ENCODE results near the gene NRF1.
"Not testable (repeated sequence)": the region's sequence is repeated elsewhere in the genome, so short reads cannot be mapped to it uniquely, and the experiment has no call there.

Gene NRF1

GRCh38 chr7:129611246-129612111 lies at the start of gene NRF1:
NRF1 (plus strand) TSS chr7:129611720; CDS start chr7:129657352, 45,632 bp downstream.
- peak; percentile 79 for DNase-seq

GRCh38 chr7:129566323-129566722 lies 45.2 kb upstream of the NRF1 start:
- DNase-seq, result not testable (repeated sequence)

GRCh38 chr7:129567377-129567776 lies 44.1 kb upstream of the NRF1 start:
- DNase-seq, result no peak

GRCh38 chr7:129568240-129568639 lies 43.3 kb upstream of the NRF1 start:
- no peak for DNase-seq

GRCh38 chr7:129569326-129569725 lies 42.2 kb upstream of the NRF1 start:
- no peak for DNase-seq

- peak; percentile 64 for DNase-seq
Measured at GRCh38 chr7:129569811-129570215, 41.7 kb upstream of the NRF1 start.

- DNase-seq, result no peak
Measured at GRCh38 chr7:129571201-129571600, 40.3 kb upstream of the NRF1 start.

- no peak for DNase-seq
Measured at GRCh38 chr7:129572205-129572604, 39.3 kb upstream of the NRF1 start.

GRCh38 chr7:129574487-129574886 lies 37.0 kb upstream of the NRF1 start:
- no peak for DNase-seq

GRCh38 chr7:129575699-129576098 lies 35.8 kb upstream of the NRF1 start:
- DNase-seq, result no peak

- DNase-seq, result no peak
Measured at GRCh38 chr7:129576138-129576537, 35.4 kb upstream of the NRF1 start.

- no peak for DNase-seq
Measured at GRCh38 chr7:129578829-129579228, 32.7 kb upstream of the NRF1 start.

- not testable (repeated sequence) for DNase-seq
Measured at GRCh38 chr7:129586179-129586578, 25.3 kb upstream of the NRF1 start.

GRCh38 chr7:129588268-129588667 lies 23.3 kb upstream of the NRF1 start:
- no peak for DNase-seq

- no peak for DNase-seq
Measured at GRCh38 chr7:129591868-129592267, 19.7 kb upstream of the NRF1 start.

- not testable (repeated sequence) for DNase-seq
Measured at GRCh38 chr7:129596386-129596785, 15.1 kb upstream of the NRF1 start.

- DNase-seq, result no peak
Measured at GRCh38 chr7:129597672-129598071, 13.8 kb upstream of the NRF1 start.

GRCh38 chr7:129599174-129599573 lies 12.3 kb upstream of the NRF1 start:
- no peak for DNase-seq

GRCh38 chr7:129603594-129603993 lies 7.9 kb upstream of the NRF1 start:
- DNase-seq, result not testable (repeated sequence)

- DNase-seq, result not testable (repeated sequence)
Measured at GRCh38 chr7:129604021-129604420, 7.5 kb upstream of the NRF1 start.

GRCh38 chr7:129604713-129605437 lies 6.6 kb upstream of the NRF1 start:
- DNase-seq, result no peak

- no peak for DNase-seq
Measured at GRCh38 chr7:129605960-129606614, 5.4 kb upstream of the NRF1 start.

GRCh38 chr7:129606803-129607202 lies 4.7 kb upstream of the NRF1 start:
- no peak for DNase-seq

Data from amniotic stem cell (primary cell).